WTC11 (cell line): ENCODE data around the gene FAM217B. TPM values are rescaled to one million over a fixed set of nuclear protein-coding genes. Genes with fewer than 3 reads are reported as not detected.

Experiments used
- ATAC-seq: fragments of 200-7000 bp; cut with Tn5 transposase; 2 replicates; pipeline ENCODE4 v1.10.0; 2021; ENCODE audit warnings: mild to moderate bottlenecking, moderate library complexity
- CTCF ChIA-PET: fragments of 300-600 bp; sonication (Branson Sonifier 250); formaldehyde crosslinking; loops from one replicate; lab custom pipeline; 2021; ENCODE audit warnings: antibody characterized with exemption; lab: Charles Lee
- POLR2A ChIA-PET: fragments of 350-600 bp; sonication (Branson Sonifier 250); formaldehyde crosslinking; loops from one replicate; lab custom pipeline; 2021; ENCODE audit warnings: antibody characterized with exemption; lab: Charles Lee
- DNase-seq: peaks from one replicate; pipeline ENCODE4 v3.0.0; 2021; ENCODE audit warnings: low spot score
- H3K27ac Mint-ChIP-seq: 2 replicates; pipeline ENCODE4 v1.8.0; 2021; ENCODE audit warnings: mixed read lengths
- H3K27me3 Mint-ChIP-seq: 2 replicates; pipeline ENCODE4 v1.8.0; 2021; ENCODE audit warnings: low read depth, mild to moderate bottlenecking, moderate library complexity, mixed read lengths
- H3K36me3 Mint-ChIP-seq: 2 replicates; pipeline ENCODE4 v1.8.0; 2021; ENCODE audit warnings: mixed read lengths
- H3K4me1 Mint-ChIP-seq: 2 replicates; pipeline ENCODE4 v1.8.0; 2022; ENCODE audit warnings: mixed read lengths
- H3K4me3 Mint-ChIP-seq: 2 replicates; pipeline ENCODE4 v1.8.0; 2021; ENCODE audit warnings: mild to moderate bottlenecking, moderate library complexity, mixed read lengths
- H3K9me3 Mint-ChIP-seq: 2 replicates; pipeline ENCODE4 v1.8.0; 2021; ENCODE audit warnings: mixed read lengths
- E2F1 ChIP-seq: sonication (generic); formaldehyde crosslinking; IDR thresholded peaks from 2 replicates; pipeline ENCODE4 v1.8.0; 2022; ENCODE audit warnings: mild to moderate bottlenecking, missing genetic modification reagents
- E2F5 ChIP-seq: sonication (generic); formaldehyde crosslinking; IDR thresholded peaks from 2 replicates; pipeline ENCODE4 v1.8.1; 2022; ENCODE audit warnings: mild to moderate bottlenecking, moderate library complexity, missing genetic modification reagents
- FOXJ3 ChIP-seq: sonication (generic); formaldehyde crosslinking; IDR thresholded peaks from 2 replicates; pipeline ENCODE4 v1.9.0; 2021; ENCODE audit warnings: missing genetic modification reagents, mild to moderate bottlenecking, borderline replicate concordance
- FOXK1 ChIP-seq: sonication (generic); formaldehyde crosslinking; IDR thresholded peaks from 2 replicates; pipeline ENCODE4 v1.8.0; 2022; ENCODE audit warnings: mild to moderate bottlenecking, moderate library complexity, missing genetic modification reagents
- GABPB1 ChIP-seq: sonication (generic); formaldehyde crosslinking; IDR thresholded peaks from 2 replicates; pipeline ENCODE4 v1.8.1; 2023; ENCODE audit warnings: mild to moderate bottlenecking, missing genetic modification reagents
- GTF2I ChIP-seq: fragments of 250-450 bp; sonication (Bioruptor Pico); conservative IDR thresholded peaks from 2 replicates; pipeline ENCODE4 v1.4.0; 2021; ENCODE audit warnings: mild to moderate bottlenecking
- HMGA2 ChIP-seq: fragments of 250-450 bp; sonication (Bioruptor Pico); IDR thresholded peaks from 2 replicates; pipeline ENCODE4 v1.4.0; 2021; ENCODE audit warnings: mild to moderate bottlenecking, moderate library complexity
- KAT7 ChIP-seq: sonication (generic); formaldehyde crosslinking; IDR thresholded peaks from 2 replicates; pipeline ENCODE4 v1.8.1; 2023; ENCODE audit warnings: missing genetic modification reagents, mild to moderate bottlenecking, borderline replicate concordance
- NR2C2 ChIP-seq: sonication (generic); formaldehyde crosslinking; IDR thresholded peaks from 2 replicates; pipeline ENCODE4 v1.8.0; 2022; ENCODE audit warnings: mild to moderate bottlenecking, missing genetic modification reagents
- OVOL2 ChIP-seq: fragments of 250-450 bp; sonication (Bioruptor Pico); IDR thresholded peaks from 2 replicates; pipeline ENCODE4 v1.9.0; 2021; ENCODE audit warnings: mild to moderate bottlenecking, borderline replicate concordance
- RORB ChIP-seq: fragments of 250-450 bp; sonication (Bioruptor Pico); IDR thresholded peaks from 2 replicates; pipeline ENCODE4 v1.9.0; 2021; ENCODE audit warnings: mild to moderate bottlenecking
- SOX15 ChIP-seq: fragments of 250-450 bp; sonication (Bioruptor Pico); IDR thresholded peaks from 2 replicates; pipeline ENCODE4 v1.9.0; 2021; ENCODE audit warnings: mild to moderate bottlenecking
- STAT6 ChIP-seq: sonication (generic); formaldehyde crosslinking; conservative IDR thresholded peaks from 2 replicates; pipeline ENCODE4 v1.8.1; 2023; ENCODE audit warnings: mild to moderate bottlenecking, low read depth, missing genetic modification reagents, moderate library complexity
- TEAD1 ChIP-seq: sonication (generic); formaldehyde crosslinking; IDR thresholded peaks from 2 replicates; pipeline ENCODE4 v1.8.0; 2022; ENCODE audit warnings: mild to moderate bottlenecking, missing genetic modification reagents
- USF1 ChIP-seq: sonication (generic); formaldehyde crosslinking; IDR thresholded peaks from 2 replicates; pipeline ENCODE4 v1.8.0; 2022; ENCODE audit warnings: mild to moderate bottlenecking, missing genetic modification reagents
- ZBTB21 ChIP-seq: sonication (generic); formaldehyde crosslinking; IDR thresholded peaks from 2 replicates; pipeline ENCODE4 v1.8.1; 2023; ENCODE audit warnings: mild to moderate bottlenecking, missing genetic modification reagents, borderline replicate concordance
- ZNF121 ChIP-seq: sonication (generic); formaldehyde crosslinking; IDR thresholded peaks from 2 replicates; pipeline ENCODE4 v1.8.0; 2023; ENCODE audit warnings: missing genetic modification reagents
- ZNF423 ChIP-seq: fragments of 250-450 bp; sonication (Bioruptor Pico); IDR thresholded peaks from 2 replicates; pipeline ENCODE4 v2.1.2; 2022; ENCODE audit warnings: mild to moderate bottlenecking, moderate library complexity
- ZNF532 ChIP-seq: fragments of 250-450 bp; sonication (Bioruptor Pico); IDR thresholded peaks from 2 replicates; pipeline ENCODE4 v1.9.0; 2021; ENCODE audit warnings: mild to moderate bottlenecking, borderline replicate concordance
- ZSCAN18 ChIP-seq: fragments of 250-450 bp; sonication (Bioruptor Pico); IDR thresholded peaks from 2 replicates; pipeline ENCODE4 v2.1.2; 2022; ENCODE audit warnings: mild to moderate bottlenecking, moderate library complexity
- total RNA-seq: library from RNA; stranded (reverse); gene quantifications from 3 replicates; pipeline ENCODE4 v1.2.3, GENCODE V29; 2021

The FAM217B gene
- total RNA-seq, 1 experiment from 2014 or later: 14.8 TPM

GRCh38 chr20:59939879-59940128 is 385 bp upstream of the FAM217B start (continued):
- TF ChIP-seq USF1 (CRISPR knock-in tag): no peak
- no peak for TF ChIP-seq OVOL2 (CRISPR knock-in tag)
- no peak for TF ChIP-seq GTF2I
- TF ChIP-seq SOX15: no peak
- no peak for TF ChIP-seq HMGA2 (CRISPR knock-in tag)
- no peak for TF ChIP-seq ZNF121 (CRISPR knock-in tag)
- TF ChIP-seq E2F5: no peak
- no peak for TF ChIP-seq NR2C2 (CRISPR knock-in tag)
- no peak for TF ChIP-seq ZNF532 (CRISPR knock-in tag)
- TF ChIP-seq ZSCAN18 (CRISPR knock-in tag): no peak

- DNase-seq (no peak), ATAC-seq (no peak)
- Mint-ChIP-seq H3K9me3 (peaks cover 7% of the 10 kb centered on the region), H3K36me3 (peaks cover 16% of the 10 kb centered on the region), H3K27me3 (peaks cover 32% of the 10 kb centered on the region), H3K27ac (peak overlapping the region; percentile 97), H3K4me3 (peak overlapping the region; percentile 86), H3K4me1 (peaks cover 13% of the 10 kb centered on the region)
- TF ChIP-seq FOXK1 (no peak), KAT7 (CRISPR knock-in tag) (no peak), RORB (no peak), ZBTB21 (CRISPR knock-in tag) (no peak), E2F1 (CRISPR knock-in tag) (no peak), FOXJ3 (CRISPR knock-in tag) (no peak), HMGA2 (CRISPR knock-in tag) (no peak), GABPB1 (no peak), ZNF423 (no peak), TEAD1 (no peak), STAT6 (CRISPR knock-in tag) (no peak), E2F5 (no peak), OVOL2 (CRISPR knock-in tag) (no peak)
- CTCF ChIA-PET: interaction anchor here (1.6 to 2.1 kb wide), 2 partner anchors 15 to 116 kb away, joined by 5 to 13 read pairs; no protein-coding TSS in a partner anchor
- POLR2A ChIA-PET: no interaction called here
Observed at GRCh38 chr20:59940956-59941294, 736 bp downstream of the FAM217B start.
